NCI-H510A treated with DMSO at 0.1 percent for 48 hours (cell line): ENCODE data around the gene SPNS3.
A peak's percentile ranks its signal among the peaks of the same experiment; 100 is the strongest.

Experiments used
- DNase-seq: peaks from one replicate; lab custom pipeline; 2025; lab: John Stamatoyannopoulos, UW

The SPNS3 gene

GRCh38 chr17:4488989-4489595, 55.4 kb downstream of the SPNS3 start:
- no peak for DNase-seq

GRCh38 chr17:4490109-4490591, 56.4 kb downstream of the SPNS3 start:
- no peak for DNase-seq

DNA sequence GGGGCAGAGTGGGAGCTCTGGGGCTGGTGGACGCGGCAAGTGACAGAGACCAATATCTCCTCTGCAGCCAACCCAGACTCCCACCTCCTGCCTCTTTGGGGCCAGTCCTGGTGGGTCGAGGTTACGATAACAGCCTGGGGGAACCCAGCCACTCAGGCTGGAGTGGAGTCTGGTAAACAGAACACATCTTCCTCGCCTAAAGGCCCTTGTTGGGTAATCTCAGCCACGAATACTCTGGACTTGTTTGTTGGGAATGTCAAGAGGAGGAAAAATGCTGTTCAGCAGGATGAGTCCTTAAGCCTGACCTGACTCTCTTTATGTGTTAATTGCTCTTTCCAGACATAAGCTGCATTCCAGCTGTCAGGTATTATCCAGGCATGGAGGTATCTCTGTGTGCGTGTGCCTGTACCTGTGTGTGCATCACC, 56.9 kb downstream of the SPNS3 start:
- peak; percentile 42 for DNase-seq

- peak; percentile 17 for DNase-seq
These were observed 59.2 kb downstream of the SPNS3 start for GRCh38 chr17:4492721-4493561.

GRCh38 chr17:4497101-4497824, 63.5 kb downstream of the SPNS3 start:
- DNase-seq = no peak

DNA sequence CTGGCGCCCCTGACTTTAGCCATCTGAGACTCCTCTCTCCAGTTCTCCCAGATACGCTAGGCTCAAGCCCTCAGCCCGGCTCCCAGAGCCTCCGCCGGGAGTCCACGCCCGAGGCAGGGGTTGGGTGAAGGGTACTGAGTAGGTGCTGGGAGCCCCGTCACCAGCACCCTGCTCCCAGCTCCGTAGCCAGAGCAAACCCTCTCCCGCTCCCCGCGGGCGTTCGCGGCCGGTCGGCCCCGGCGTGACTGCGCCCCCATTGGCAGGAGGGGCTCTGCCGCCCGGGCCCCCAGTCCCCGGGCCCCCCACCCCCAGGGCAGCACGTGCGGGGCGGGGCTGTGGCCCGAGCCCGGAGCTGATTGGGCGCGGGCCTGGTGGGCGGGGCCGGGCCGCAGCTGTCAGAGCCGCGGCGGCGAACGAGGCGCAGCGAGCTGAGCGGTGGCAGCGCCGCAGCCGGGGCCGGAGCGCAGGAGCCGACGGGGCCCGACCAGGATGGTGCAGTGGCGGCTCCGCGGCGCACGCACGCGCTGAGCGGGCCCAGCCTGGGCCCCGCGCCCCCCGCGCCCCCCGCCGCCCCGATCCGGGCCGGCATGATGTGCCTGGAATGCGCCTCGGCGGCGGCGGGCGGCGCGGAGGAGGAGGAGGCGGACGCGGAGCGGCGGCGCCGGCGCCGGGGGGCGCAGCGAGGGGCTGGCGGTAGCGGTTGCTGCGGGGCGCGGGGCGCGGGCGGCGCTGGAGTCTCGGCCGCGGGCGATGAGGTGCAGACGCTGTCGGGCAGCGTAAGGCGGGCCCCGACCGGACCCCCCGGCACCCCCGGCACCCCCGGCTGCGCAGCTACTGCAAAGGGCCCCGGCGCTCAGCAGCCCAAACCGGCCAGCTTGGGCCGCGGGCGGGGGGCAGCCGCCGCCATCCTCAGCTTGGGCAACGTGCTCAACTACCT, 65.0 kb downstream of the SPNS3 start, which contains the start of gene SPNS2:
SPNS2 (plus strand) TSS at position 421 of the 937 bp plus-strand sequence; CDS start at position 588, 167 bp downstream.
- peak; percentile 69 for DNase-seq

DNA sequence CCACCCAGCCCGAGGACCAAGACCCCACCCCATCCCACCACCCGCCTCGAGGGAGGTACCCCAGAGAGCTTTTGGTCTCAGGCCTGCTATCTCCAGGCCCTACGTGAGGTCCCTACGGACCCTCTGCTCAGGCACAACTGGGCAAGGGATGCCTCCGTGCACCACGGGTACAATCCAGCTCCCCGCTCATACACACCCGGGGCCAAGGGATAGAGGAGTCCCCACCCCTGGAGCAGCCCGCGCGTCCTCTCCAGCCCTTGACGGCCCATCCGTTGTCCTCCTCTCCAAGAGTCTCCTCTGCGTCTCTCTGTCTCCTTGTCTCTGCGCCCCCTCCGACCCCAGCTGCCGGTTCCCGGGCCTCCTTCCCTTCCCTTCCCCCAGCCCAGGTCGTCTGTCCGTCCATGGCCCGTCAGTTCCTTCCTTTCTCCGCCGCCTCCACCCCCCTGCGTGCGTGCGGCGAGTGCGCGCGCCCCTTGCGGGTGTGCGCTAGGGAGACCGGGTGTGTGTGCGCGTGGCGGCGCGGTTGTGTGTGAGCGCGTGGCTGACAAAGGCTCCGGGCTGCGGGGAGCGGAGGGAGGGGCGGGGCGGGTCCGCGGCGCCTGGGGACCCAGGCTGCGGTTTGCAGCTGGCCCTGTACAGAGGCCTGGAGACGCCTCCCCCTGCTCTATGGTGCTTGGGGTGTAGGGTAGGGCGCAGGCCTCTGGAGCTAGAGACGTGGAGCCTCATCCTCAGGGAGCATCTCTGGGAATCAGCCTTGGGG, 65.9 kb downstream of the SPNS3 start:
- DNase-seq = no peak

- peak; percentile 20 for DNase-seq
These were observed 66.4 kb downstream of the SPNS3 start for GRCh38 chr17:4500191-4500571.

GRCh38 chr17:4501295-4501949, 67.7 kb downstream of the SPNS3 start:
- DNase-seq = no peak

DNA sequence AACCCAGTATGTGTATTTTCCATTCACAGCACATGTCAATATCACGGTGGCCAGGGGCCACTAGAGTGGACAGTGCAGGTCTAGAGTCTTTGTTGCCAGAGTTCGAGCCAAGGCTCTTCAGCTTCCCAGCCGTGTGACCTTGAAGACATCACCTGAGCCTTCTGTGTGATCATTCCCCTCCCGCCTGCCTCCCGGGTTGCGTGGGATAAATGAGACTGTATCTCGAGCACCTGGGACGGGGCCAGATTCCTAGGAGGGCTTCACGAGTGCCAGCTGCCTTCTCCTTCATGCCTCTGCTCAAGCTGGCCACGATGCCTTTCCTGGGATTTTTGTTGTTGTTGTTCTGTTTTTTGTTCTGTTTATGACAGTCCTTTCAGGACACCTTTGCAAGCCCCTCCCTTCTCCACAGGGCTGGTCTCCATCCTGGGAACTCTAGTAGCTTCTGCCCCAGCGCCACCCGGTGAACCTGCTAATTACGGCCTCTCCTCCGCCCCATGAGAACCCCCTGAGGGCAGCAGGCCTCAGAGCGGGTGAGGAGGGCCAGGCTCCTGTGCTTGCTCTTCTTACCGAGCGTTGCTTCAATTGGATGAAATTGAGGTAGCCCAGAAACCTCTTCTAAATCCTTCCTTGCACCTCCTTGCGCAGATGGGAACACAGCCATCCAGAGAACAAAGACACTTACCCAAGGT, 68.9 kb downstream of the SPNS3 start:
- no peak for DNase-seq

DNA sequence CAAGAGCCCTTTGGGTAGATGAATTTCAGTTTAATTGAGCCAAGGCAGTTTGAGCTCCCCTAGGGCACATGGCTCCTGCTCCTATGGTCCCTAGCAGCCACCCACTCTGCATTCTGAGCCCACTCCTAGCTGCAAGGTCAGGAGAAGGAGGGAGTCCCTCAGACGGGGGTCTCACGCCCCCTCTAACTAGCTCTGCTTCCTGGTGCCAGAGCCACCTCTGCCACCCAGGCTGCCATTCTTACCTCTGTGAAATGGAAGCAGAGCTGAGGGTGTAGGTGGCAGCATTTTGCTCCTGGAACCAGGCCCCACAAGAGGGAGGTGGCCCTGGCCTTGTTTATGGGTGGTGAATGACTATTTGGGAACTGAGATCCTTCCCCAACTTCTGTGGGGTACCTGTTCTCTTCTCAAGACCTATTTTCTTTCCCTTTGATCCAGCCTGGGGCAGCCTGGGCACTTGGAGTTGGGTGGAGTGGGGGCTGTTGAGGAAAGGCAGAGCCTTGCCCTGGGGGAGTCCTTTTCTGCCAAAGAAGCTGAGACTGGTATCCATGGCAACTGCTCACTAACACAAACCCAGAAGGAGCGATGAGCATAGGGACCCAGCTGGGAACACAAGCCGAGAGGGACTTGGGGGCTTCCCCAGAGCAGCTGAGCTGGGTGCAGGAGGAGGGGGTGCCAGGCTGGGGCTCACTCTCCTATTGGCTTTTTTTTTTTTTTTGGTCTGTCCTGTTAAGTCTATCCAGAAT, 69.7 kb downstream of the SPNS3 start:
- DNase-seq = no peak

GRCh38 chr17:4504188-4504587, 70.4 kb downstream of the SPNS3 start:
- peak; percentile 31 for DNase-seq

DNA sequence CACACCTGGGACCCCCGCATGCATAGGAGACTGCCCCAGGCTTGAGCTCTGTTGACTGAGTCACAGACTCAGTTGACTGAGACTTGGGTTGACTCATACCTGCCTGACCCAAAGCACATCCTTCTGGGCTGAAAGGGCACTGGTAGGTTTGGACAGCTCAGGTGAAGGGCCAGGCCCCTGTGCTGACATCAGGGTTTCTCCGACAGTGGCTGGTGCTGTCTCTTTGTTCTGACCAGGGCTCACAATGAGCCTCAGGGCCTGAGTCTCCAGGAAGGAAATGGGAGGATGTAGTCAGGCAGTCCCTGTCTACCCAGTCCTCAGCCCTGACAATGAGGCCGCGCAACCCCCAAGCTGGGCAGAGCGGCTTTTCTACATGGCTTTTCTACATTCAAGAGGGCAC, 71.4 kb downstream of the SPNS3 start:
- DNase-seq = no peak

DNA sequence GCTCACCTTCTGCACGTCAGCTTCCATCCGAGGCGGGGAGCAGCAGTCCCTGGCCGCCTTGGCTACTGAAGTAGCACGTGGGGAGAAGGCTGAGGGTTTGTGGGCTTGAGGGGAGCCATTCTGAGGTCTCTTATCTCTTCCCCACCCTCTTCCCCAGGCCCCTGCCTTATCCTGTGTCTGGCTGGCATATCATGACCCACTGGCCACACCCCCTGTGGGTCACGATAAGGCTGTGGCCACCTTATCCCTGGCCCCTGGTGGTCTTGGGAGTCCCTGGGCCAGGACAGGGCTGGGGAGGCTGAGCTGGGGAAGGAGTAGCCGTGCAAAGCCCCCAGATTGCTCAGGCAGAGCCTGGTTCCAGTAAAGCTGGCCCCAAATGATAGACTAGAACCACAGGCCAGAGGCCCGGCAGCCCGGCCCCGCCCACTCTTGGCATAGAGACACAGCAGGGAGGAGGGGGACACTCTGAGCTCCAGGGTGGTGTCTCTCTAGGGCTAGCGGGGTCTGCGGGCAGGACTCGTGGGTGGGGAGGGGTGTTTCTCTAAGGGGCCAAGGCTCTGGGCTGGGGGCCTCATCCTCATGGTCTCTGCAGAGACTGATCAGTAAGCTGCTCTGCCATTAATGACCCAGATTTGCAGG, 72.6 kb downstream of the SPNS3 start:
- no peak for DNase-seq

GRCh38 chr17:4506892-4507291, 73.2 kb downstream of the SPNS3 start:
- DNase-seq = no peak

DNA sequence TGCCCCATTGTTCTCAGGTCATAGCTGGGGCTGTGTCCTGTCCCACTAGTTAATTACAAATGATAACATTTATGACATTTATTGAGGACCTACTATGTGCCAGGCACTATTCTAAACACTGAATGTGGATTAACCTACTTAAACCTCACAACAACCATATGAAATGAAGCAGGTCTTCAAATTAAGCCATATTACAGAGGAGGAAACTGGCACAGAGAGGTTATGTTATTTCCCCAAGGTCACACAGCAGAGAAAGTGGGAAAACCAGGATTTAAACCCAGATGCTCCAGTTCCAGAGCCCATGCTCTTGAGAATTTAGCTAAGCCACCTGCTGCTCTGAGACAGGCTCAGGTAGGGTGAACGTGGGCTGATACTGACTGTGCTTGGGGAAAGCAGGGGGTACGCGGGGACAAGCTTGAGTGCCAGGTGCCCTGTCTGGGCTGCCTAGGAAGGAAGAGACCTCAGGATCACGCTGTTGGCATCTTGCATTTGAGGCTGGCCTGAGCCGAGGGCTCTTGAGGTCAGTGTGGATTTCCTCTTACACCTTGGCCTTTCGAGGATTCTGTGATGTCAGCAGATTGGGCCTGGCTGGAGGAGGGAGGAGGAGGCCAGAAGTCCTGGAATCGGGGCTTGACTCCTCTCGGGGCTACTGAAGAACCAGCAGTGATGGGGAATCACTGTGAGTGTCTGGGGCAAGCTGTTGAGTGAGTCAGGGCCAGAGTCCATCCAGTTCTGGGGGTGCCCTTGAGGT, 73.8 kb downstream of the SPNS3 start:
- DNase-seq = no peak

DNA sequence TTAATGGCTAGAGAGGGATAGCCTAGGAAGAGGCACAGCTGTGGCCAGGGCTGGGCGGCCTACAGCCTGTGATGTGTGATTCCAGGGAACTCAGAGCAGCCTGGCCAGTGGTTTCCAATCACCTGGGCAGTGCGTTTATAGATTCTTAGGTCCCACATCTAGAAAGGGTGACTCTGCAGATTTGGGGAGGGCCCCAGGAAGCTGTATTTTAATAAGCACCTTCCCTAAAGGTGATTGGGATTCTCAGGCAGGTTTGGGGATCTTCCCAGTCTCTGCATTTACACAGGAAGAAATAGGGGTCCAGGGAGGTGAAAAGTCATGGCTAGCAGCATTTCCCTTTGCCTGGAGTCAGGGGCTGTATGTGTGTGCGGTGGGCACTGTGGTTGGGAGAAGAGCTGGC, 74.5 kb downstream of the SPNS3 start:
- DNase-seq = no peak

DNA sequence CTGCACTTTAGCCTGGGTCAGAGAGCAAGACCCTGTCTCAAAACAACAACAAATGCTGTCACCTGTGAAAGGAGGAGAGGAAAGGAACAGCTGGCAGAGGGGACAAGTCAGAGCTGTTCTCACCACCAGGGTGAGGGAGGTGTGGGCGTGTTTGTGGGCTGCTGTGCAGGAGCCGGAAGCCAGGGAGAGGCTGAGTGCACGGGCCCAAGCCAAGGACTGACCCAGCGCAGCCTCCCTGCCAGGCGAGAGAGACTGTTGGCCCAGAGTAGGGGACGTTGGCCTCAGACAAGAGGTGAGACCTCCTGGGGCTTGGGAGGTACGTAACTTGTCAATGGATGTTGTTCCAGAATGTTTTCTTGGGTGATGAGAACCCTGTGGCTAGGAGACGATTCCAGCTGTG, 75.7 kb downstream of the SPNS3 start:
- no peak for DNase-seq
